ENCODE results near the gene SYTL2.

GRCh38 chr11:85704967-85705366 lies 106.0 kb downstream of the SYTL2 start:
- TF ChIP-seq EZH2 (IDR thresholded peaks at IDR 0.05) (no peak), POLR2AphosphoS5 (IDR thresholded peaks at IDR 0.05; ENCODE audit: borderline replicate concordance, low read depth, low read length) (no peak), FOXP2 (optimal IDR thresholded peaks at IDR 0.05; ENCODE audit: control extremely low read depth, extremely low read length, insufficient read depth) (no peak)
